GM12878 (cell line): Measurements from ENCODE around the gene STK11. TPM values are rescaled to one million over a fixed set of nuclear protein-coding genes. Genes with fewer than 3 reads are reported as not detected.

Experiments used
- ATAC-seq: fragments of 200-7000 bp; cut with Tn5 transposase; 3 replicates; pipeline ENCODE4 v1.9.1; 2020; ENCODE audit warnings: mild to moderate bottlenecking, moderate library complexity
- BruUV-seq: library from RNA; stranded (reverse); fragments of 400-500 nt; replicated peaks from 2 replicates; lab custom pipeline; 2021; lab: Mats Ljungman, UMichigan
- CTCF ChIA-PET: fragments of 300-600 bp; sonication (Branson Sonifier 250); formaldehyde crosslinking; extraction: SDS; loops from one replicate; lab custom pipeline; 2021; ENCODE audit warnings: inconsistent platforms; lab: Yijun Ruan, JAX
- POLR2A ChIA-PET: fragments of 350-600 bp; formaldehyde crosslinking; extraction: SDS; loops from one replicate; lab custom pipeline; 2021; ENCODE audit warnings: inconsistent platforms; lab: Charles Lee
- RAD21 ChIA-PET: fragments of 300-600 bp; sonication (Branson Sonifier 250); formaldehyde crosslinking; loops from one replicate; lab custom pipeline; 2023; ENCODE audit warnings: antibody characterized with exemption; ENCODE audit not compliant: unreplicated experiment; lab: Charles Lee
- SMC1A ChIA-PET: fragments of 300-600 bp; sonication (Branson Sonifier 250); formaldehyde crosslinking; loops from one replicate; lab custom pipeline; 2023; ENCODE audit not compliant: unreplicated experiment, uncharacterized antibody; lab: Charles Lee
- DNase-seq: peaks from one replicate; pipeline ENCODE4 v3.0.0-alpha.2; 2011; ENCODE audit warnings: low read depth, low spot score
- FAIRE-seq: peaks from 3 replicates; lab custom pipeline; 2011; peaks lifted over from hg19 to GRCh38; lab: Jason Lieb, UNC
- H2AFZ ChIP-seq: 2 replicates; pipeline ENCODE4 v1.6.0; 2011; ENCODE audit warnings: low read depth, low read length, control low read depth; ENCODE audit not compliant: control insufficient read depth
- H3K27ac ChIP-seq: 2 replicates; pipeline ENCODE4 v1.5.1; 2011; ENCODE audit warnings: control low read depth; ENCODE audit not compliant: control insufficient read depth, insufficient read depth
- H3K27me3 ChIP-seq, 2 experiments: replicated peaks in 1 of 2; 2 replicates each; pipeline versions ENCODE4 v1.6.0 to v1.6.1; 2011; ENCODE audit warnings: low read length in 1 of 2; ENCODE audit not compliant: control insufficient read depth in 2 of 2, insufficient read depth in 2 of 2
- H3K36me3 ChIP-seq, 2 experiments: 2 replicates each; pipeline ENCODE4 v1.5.1; 2011; ENCODE audit warnings: low read length in 1 of 2; ENCODE audit not compliant: control insufficient read depth in 2 of 2, insufficient read depth in 2 of 2
- H3K4me1 ChIP-seq: 2 replicates; pipeline ENCODE4 v1.6.1; 2011; ENCODE audit warnings: mild to moderate bottlenecking, low read length, moderate library complexity, mixed read lengths; ENCODE audit not compliant: control insufficient read depth, insufficient read depth
- H3K4me2 ChIP-seq: 2 replicates; pipeline ENCODE4 v1.6.0; 2011; ENCODE audit warnings: control low read depth; ENCODE audit not compliant: control insufficient read depth, insufficient read depth
- H3K4me3 ChIP-seq: fragments of 200-600 bp; sonication (generic); 2 replicates; pipeline ENCODE4 v1.5.1; 2016
- H3K79me2 ChIP-seq: 2 replicates; pipeline ENCODE4 v1.6.0; 2011; ENCODE audit warnings: low read length; ENCODE audit not compliant: control insufficient read depth, insufficient read depth
- H3K9ac ChIP-seq: 2 replicates; pipeline ENCODE4 v1.8.0; 2011; ENCODE audit warnings: low read length, control low read depth, mixed read lengths; ENCODE audit not compliant: control insufficient read depth, insufficient read depth
- H3K9me3 ChIP-seq: replicated peaks from 3 replicates; pipeline ENCODE4 v1.5.1; 2011; ENCODE audit warnings: mild to moderate bottlenecking, low read length; ENCODE audit not compliant: control insufficient read depth, insufficient read depth
- H4K20me1 ChIP-seq: 2 replicates; pipeline ENCODE4 v1.6.0; 2011; ENCODE audit not compliant: control insufficient read depth, insufficient read depth
- ATF3 ChIP-seq: IDR thresholded peaks from 2 replicates; pipeline ENCODE4 v1.6.1; 2011; ENCODE audit warnings: low read depth, mild to moderate bottlenecking, low read length, moderate library complexity, borderline replicate concordance; ENCODE audit errors: extremely low read depth
- BHLHE40 ChIP-seq, 2 experiments: fragments of 450-650 bp in 1 of 2; IDR thresholded peaks; 2 replicates each; pipeline ENCODE4 v1.6.1; 2011 to 2017; ENCODE audit warnings: low read depth in 2 of 2, borderline replicate concordance in 1 of 2, improper control_type of control experiment in 1 of 2, low read length in 1 of 2, mild to moderate bottlenecking in 1 of 2
- HDGF ChIP-seq: fragments of 450-650 bp; IDR thresholded peaks from 2 replicates; pipeline ENCODE4 v1.6.1; 2016; ENCODE audit warnings: antibody characterized with exemption
- JUNB ChIP-seq: IDR thresholded peaks from 2 replicates; pipeline ENCODE4 v1.6.1; 2016; ENCODE audit warnings: antibody characterized with exemption, mild to moderate bottlenecking
- MEF2A ChIP-seq: IDR thresholded peaks from 2 replicates; pipeline ENCODE4 v1.6.1; 2011; ENCODE audit warnings: low read depth, mild to moderate bottlenecking, low read length, moderate library complexity; ENCODE audit not compliant: insufficient read depth
- MTA2 ChIP-seq: fragments of 450-650 bp; IDR thresholded peaks from 2 replicates; pipeline ENCODE4 v1.6.1; 2016; ENCODE audit warnings: low read depth, mild to moderate bottlenecking, moderate library complexity
- MXI1 ChIP-seq: fragments of 150-350 bp; IDR thresholded peaks from 2 replicates; pipeline ENCODE4 v1.6.1; 2011; ENCODE audit warnings: low read depth, mild to moderate bottlenecking, inconsistent platforms, low read length, improper control_type of control experiment
- NBN ChIP-seq: fragments of 450-650 bp; IDR thresholded peaks from 2 replicates; pipeline ENCODE4 v1.6.1; 2016
- NR2F1 ChIP-seq: fragments of 450-650 bp; conservative IDR thresholded peaks from 2 replicates; pipeline ENCODE4 v1.6.1; 2017; ENCODE audit warnings: mild to moderate bottlenecking
- PAX5 ChIP-seq: IDR thresholded peaks from 2 replicates; pipeline ENCODE4 v1.6.1; 2011; ENCODE audit warnings: low read depth, low read length, borderline replicate concordance
- SIN3A ChIP-seq: IDR thresholded peaks from 2 replicates; pipeline ENCODE4 v1.6.1; 2012; ENCODE audit warnings: low read depth, low read length, improper control_type of control experiment
- TBL1XR1 ChIP-seq: IDR thresholded peaks from 2 replicates; pipeline ENCODE4 v1.6.1; 2012; ENCODE audit warnings: low read depth, low read length, improper control_type of control experiment
- ZZZ3 ChIP-seq: IDR thresholded peaks from 2 replicates; pipeline ENCODE4 v1.6.1; 2011; ENCODE audit warnings: low read depth; ENCODE audit not compliant: control insufficient read depth, insufficient read length
- WGBS: methylation state at CpG from one replicate; pipeline ENCODE4 v1.1.6; 2016; ENCODE audit warnings: low lambda C conversion rate; ENCODE audit not compliant: insufficient replicate concordance, insufficient coverage; ENCODE audit errors: missing lambda C conversion rate; 5-methylcytosine and 5-hydroxymethylcytosine counted together
- in situ Hi-C: fragments of 300-500 bp; cut with MboI; formaldehyde crosslinking; loops from 9 replicates; pipeline ENCODE4 v1.14.3; 2018; ENCODE audit warnings: mixed read lengths
- intact Hi-C: fragments of 100-400 bp; cut with micrococcal nuclease; formaldehyde crosslinking; loops from one replicate; pipeline ENCODE4 v1.14.2; 2022; ENCODE audit not compliant: unreplicated experiment
- polyA plus RNA-seq, 11 experiments: library from polyadenylated mRNA; depleted of rRNA in 4 of 11; unstranded in 6 of 11; stranded (reverse) in 5 of 11; fragments of >200 nt; fragmentation: Nextera tagmentation in 4 of 11; fragmentation: Illumina TruSeq in 1 of 11; extraction: Ambion mirVana in 4 of 11; extraction: Trizol in 1 of 11; gene quantifications; 1 replicate in 1 of 11; 2 replicates in 10 of 11; pipeline versions ENCODE4 v1.2.1 to v1.2.3, GENCODE V29; 2011 to 2016; ENCODE audit warnings: inconsistent platforms in 2 of 11, missing spikeins in 2 of 11, low read depth in 1 of 11
- total RNA-seq, 4 experiments: library from RNA; depleted of rRNA in 3 of 4; stranded (reverse); fragments of >200 nt in 3 of 4; fragmentation: Illumina TruSeq in 1 of 4; extraction: Trizol in 1 of 4; gene quantifications; 2 replicates each; pipeline versions ENCODE4 v1.2.1 to v1.2.3, GENCODE V29; 2013 to 2021
- TF ChIP-seq, protein P1 (sequence below): fragments of 450-650 bp; IDR thresholded peaks from 2 replicates; pipeline ENCODE4 v1.6.1; 2016; ENCODE audit warnings: mild to moderate bottlenecking

STK11 gene
- total and polyA plus RNA-seq, 10 of the 15 experiments (the other 5 are each of a cell fraction or from before 2014, with no cell fraction given), result 0.33 to 71.0 (median 23.8) TPM

- H3K9me3 ChIP-seq, result no peaks in the 10 kb centered on the region
- peaks cover 19 to 22% of the 10 kb centered on the region in 2 experiments for H3K36me3 ChIP-seq
- no peaks in the 10 kb centered on the region; the same call in 1 of the 2 replicates for H4K20me1 ChIP-seq
- SMC1A ChIA-PET, result interaction anchor here (0.6 to 7.3 kb wide), 3 partner anchors 12 to 96 kb away, joined by 3 to 172 read pairs (median 3); partner anchors contain the start of gene ATP5F1D
- ATAC-seq (no peak), DNase-seq (no peak), FAIRE-seq (no peak)
- peaks cover 52% of the 10 kb centered on the region for H3K4me1 ChIP-seq
- H3K27me3 ChIP-seq, result no peaks in the 10 kb centered on the region
- no peak overlapping the region for H3K27ac ChIP-seq
- POLR2A ChIA-PET, result interaction anchor here (0.5 to 8.7 kb wide), 20 partner anchors 8 to 405 kb away, joined by 3 to 184 read pairs (median 4); partner anchors contain the start of genes ARHGAP45, ATP5F1D and SBNO2
- RAD21 ChIA-PET, result interaction anchor here (0.5 to 5.1 kb wide), 11 partner anchors 8 to 211 kb away, joined by 3 to 336 read pairs (median 6); partner anchors contain the start of gene ATP5F1D
- intact Hi-C loops (loop anchor here (1.0 kb wide), 1 partner anchor 8 kb away; no protein-coding TSS in a partner anchor), in situ Hi-C loops (loop anchor here (10.0 kb wide), 1 partner anchor 816 kb away; no protein-coding TSS in a partner anchor)
- CTCF ChIA-PET, result interaction anchor here (0.6 to 7.2 kb wide), 5 partner anchors 12 to 229 kb away, joined by 3 to 363 read pairs (median 3); partner anchors contain the start of genes ABCA7 and ATP5F1D
- no peak for TF ChIP-seq JUNB
- 0 out of 2 replicates have a peak, but pooled peaks have one; percentile 45 for TF ChIP-seq NR2F1
- 0 out of 2 replicates have a peak, but pooled peaks have one; percentile 58 for TF ChIP-seq SIN3A
- TF ChIP-seq NBN, result 0 out of 2 replicates have a peak, but pooled peaks have one; percentile 22
- peak; percentile 3; the same call in 1 of the 2 replicates for TF ChIP-seq TBL1XR1
- TF ChIP-seq MXI1, result no peak
- peak in 1 of 2 experiments; percentile 98; a peak in 2 of 4 replicates for TF ChIP-seq BHLHE40 (IDR thresholded peaks at IDR 0.05; ENCODE audit: borderline replicate concordance in 1 of 2, low read depth in 2 of 2, low read length in 1 of 2)
- no peak for TF ChIP-seq ATF3
- TF ChIP-seq, protein P1, sequence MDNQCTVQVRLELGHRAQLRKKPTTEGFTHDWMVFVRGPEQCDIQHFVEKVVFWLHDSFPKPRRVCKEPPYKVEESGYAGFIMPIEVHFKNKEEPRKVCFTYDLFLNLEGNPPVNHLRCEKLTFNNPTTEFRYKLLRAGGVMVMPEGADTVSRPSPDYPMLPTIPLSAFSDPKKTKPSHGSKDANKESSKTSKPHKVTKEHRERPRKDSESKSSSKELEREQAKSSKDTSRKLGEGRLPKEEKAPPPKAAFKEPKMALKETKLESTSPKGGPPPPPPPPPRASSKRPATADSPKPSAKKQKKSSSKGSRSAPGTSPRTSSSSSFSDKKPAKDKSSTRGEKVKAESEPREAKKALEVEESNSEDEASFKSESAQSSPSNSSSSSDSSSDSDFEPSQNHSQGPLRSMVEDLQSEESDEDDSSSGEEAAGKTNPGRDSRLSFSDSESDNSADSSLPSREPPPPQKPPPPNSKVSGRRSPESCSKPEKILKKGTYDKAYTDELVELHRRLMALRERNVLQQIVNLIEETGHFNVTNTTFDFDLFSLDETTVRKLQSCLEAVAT, result 0 out of 2 replicates have a peak, but pooled peaks have one; percentile 33
- TF ChIP-seq HDGF, result no peak
- TF ChIP-seq ZZZ3, result no peak
- TF ChIP-seq MTA2, result 0 out of 2 replicates have a peak, but pooled peaks have one; percentile 11
- peak; percentile 99 for TF ChIP-seq PAX5
- no peak for TF ChIP-seq MEF2A
- TF ChIP-seq, all 136 proteins: peak for 8
- Histone ChIP-seq H3K79me2 (peaks cover 40% of the 10 kb centered on the region), H3K9ac (no peak overlapping the region), H3K4me2 (peak overlapping the region; percentile 46; the same call in 1 of the 2 replicates), H3K4me3 (no peak overlapping the region), H2AFZ (no peak overlapping the region; the same call in 1 of the 2 replicates)
- 38% methylated on average over 32 of the region's 40 CpGs for WGBS
- BruUV-seq, result no TSS peak
Measured at GRCh38 chr19:1268226-1269064, 62.9 kb downstream of the STK11 start.
